ENCODE data around the gene UVRAG.
"Not testable (repeated sequence)": the region's sequence is repeated elsewhere in the genome, so short reads cannot be mapped to it uniquely, and the experiment has no call there.

UVRAG gene

DNA sequence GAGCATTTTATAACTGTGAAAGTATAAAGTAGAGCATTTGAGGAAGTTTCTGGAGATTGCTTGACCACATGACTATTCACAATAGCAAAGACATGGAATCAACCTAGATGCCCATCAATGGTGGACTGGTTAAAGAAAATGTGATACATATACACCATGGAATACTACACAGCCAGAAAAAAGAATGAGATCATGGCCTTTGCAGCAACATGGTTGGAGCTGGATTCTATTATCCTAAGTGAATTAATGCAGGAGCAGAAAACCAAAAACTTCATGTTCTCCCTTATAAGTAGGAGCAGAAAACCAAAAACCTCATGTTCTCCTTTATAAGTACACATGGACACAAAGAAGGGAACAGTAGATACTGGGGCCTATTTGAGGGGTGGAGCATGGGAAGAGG is 30.3 kb downstream of the UVRAG start:
- no peak for DNase-seq (ENCODE audit: low read depth)

DNA sequence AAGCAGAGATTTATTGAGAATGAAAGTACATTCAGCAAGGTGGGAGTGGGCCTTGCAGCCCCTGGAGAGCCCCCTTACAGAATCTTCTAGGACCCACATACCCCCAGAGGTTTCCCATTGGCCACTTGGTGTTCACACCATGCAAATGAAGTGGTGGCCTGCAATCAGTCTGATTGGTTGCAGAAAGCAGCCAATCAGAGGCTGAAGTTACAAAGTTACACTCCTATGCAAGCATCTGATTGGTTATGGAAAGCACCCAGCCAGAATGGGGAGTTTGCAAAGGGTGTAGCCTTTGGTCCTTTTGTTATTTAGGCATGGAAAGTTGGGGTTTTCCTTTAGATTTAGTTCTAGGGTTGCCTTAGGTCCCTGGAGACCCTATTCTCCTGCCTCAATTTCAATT is 34.9 kb downstream of the UVRAG start:
- DNase-seq (ENCODE audit: low read depth): no peak

DNA sequence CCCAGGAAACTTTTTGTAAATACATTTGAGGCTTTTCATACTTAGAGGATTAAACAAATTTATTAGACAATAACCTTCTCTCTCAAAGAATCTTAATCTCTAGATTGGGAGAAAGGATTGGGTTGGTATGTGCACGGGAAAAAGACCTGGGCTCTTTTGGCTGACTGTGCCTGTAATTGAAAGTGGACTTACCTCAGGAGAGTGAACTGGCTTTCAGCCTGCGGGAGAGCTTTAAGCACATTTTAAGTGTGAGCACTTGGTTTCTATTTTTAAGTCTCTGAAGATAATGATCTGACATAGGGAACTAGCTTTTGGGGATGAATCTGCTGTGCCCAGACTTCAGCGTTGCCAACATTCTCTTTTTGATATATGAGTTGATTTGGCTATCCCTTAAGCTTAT is 35.8 kb downstream of the UVRAG start:
- DNase-seq (ENCODE audit: low read depth): no peak

DNA sequence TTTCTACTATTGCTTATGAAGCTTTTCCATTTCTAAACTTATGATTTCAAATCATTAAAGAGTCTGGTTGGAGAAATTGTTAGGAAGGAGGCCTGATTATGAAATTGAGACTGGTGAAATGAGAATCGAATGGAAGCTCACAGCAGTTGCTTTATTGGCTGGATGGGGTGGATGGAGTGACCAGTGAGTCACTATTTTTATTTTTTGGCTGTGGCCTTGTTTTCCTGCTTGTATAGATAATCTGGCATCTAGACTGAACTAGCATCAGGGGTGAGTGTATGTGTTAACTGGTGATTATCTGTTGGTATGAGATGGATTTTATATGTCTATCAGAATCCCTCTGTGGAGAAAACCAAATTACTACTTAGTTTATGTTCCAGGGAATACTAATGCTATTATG is 36.2 kb downstream of the UVRAG start:
- DNase-seq (ENCODE audit: low read depth): no peak

DNA sequence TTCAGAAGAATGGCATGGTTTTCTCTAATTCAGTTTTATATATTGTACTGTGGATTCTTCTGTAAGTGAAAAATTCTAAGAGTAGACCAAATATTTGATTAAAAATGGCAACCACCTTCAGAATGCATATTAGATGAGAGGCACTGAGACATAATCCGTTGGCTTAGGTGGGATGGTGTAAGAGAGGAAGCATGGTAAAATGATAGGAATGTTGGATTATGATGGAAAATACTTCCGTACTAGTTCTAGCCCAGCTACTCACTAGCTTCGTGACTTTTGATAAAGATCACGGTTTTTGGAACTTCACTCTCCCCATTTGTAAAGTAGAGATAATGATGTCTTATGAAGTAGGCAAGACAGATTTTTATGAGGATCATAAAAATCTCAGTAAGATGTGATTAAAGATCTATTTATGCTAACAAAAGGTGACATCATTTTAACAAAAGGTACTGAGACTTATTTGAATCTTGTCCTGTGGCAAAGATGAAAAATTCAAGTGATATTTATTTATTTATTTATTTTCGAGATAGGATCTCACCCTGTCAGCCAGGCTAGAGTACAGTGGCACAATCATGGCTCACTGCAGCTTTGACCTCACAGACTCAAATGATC is 37.5 kb downstream of the UVRAG start:
- no peak for DNase-seq (ENCODE audit: low read depth)

DNA sequence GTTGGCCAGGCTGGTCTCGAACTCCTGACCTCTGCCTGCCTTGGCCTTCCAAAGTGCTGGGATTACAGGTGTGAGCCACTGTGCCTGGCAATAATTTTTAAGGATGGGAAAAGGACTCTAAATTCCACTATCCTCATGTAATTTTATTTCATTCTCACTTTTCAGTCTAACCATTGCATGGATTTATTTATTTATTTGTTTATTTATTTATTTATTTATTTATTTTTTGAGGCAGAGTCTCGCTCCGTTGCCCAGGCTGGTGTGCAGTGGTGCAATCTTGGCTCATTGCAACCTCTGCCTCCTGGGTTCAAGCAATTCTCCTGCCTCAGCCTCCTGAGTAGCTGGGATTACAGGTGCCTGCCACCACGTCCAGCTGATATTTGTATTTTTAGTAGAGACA is 38.6 kb downstream of the UVRAG start:
- DNase-seq (ENCODE audit: low read depth): not testable (repeated sequence)

DNA sequence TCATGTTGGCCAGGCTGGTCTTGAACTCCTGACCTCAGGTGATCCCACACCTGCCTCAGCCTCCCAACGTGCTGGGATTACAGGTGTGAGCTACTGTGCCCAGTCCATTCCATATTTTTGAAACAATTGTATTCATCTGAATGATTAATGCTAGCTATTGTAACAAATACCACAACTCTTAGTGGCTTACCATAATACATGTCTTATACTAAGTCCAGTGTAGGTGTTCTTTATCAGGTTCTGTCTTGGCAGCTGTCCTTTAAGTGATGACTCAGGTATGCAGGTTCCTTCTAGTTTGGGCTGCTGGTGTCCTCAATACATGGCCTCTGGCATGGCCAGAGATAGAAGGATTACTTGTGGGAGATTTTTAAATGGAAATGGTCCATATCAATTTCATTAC is 39.0 kb downstream of the UVRAG start:
- DNase-seq (ENCODE audit: low read depth): no peak

DNA sequence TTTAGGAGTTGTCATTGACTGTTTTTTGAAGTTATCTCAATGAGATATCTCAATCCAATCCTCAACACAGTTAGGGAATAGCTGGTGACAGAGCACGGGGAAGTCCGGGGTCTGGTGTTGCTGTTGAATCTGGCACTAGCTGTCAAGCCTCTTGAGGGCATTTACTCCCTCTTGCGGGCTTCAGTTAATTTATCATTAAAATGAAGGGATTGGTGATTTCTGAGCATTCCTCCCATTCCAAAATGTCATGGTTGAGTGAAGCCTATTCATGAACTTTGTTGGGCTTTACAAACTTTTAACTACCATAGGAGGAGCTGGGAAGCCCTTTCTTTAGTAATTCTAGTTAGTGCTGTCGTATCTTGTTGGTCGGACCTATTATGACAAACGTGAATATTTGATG is 40.2 kb downstream of the UVRAG start:
- no peak for DNase-seq (ENCODE audit: low read depth)

DNA sequence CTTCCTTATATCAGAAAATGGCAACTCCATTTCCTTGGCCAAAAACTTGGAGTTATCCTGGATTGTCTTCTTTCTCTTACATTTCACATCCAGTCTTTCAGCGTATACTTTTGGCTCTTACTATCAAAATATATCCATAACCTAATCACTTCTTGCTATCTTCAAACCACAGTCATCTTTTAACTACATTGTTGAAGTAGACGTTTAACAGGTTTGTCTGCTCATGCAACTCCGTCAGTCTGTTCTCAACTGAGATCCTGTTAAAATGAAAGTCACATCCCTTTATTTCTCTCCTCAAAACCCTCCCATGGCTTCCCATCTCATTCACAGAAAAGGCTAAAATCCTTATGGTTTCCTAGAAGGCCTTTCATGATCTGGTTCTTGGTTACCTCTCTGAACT is 41.9 kb downstream of the UVRAG start:
- DNase-seq (ENCODE audit: low read depth): no peak

DNA sequence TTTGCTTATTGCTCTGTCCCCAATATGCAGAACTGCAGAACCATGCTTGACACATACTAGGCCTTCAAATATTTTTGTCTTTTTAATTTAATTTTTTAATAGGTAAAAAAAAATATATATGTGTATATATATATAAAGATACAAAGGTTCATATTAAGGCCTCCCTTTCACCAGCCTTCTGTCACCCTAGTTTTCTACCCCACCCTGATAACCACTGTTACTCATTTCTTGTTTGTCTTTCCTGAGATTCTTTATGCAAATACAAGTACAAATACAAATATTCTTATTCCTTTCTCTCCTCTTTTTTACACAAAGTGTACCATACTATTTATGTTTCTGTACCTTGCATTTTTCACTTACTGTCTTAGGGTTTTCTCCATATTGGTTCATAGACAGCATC is 43.0 kb downstream of the UVRAG start:
- no peak for DNase-seq (ENCODE audit: low read depth)

DNA sequence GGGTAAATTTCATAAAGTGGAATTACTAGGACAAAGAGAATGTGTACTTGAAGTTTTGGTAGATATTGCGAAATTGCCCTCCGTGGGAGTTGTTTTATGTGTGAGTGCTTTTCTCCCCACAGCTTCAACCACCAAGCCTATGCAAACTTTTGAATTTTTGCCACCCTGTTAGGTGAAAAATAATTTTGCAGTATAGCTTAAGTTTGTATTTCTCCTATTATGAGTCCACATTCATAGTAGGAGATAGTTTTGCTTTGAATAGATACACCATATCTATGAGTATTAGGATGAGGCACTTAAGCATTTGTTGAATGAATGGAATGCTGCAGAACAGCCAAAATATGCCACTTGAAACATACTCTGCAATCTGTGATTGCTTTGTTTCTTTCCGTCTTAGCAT is 43.6 kb downstream of the UVRAG start:
- DNase-seq (ENCODE audit: low read depth): no peak

DNA sequence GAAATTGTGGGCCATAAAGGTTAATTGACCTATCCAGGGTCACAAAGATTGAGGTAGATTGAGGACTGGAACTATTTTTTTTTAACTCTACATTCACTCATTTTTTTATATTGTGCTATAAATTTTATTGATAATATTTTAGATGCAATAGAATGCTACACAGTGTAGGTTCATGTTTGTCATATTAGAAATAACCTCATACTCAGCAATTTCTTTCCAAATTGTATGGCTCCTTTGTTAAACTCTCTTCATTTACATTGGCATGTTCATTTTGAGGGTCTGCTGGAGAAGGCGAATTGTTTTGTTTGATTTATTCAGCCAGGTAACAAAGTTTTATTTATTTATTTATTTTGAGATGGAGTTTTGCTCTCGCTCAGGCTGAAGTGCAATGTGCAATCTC is 44.6 kb downstream of the UVRAG start:
- DNase-seq (ENCODE audit: low read depth): no peak

DNA sequence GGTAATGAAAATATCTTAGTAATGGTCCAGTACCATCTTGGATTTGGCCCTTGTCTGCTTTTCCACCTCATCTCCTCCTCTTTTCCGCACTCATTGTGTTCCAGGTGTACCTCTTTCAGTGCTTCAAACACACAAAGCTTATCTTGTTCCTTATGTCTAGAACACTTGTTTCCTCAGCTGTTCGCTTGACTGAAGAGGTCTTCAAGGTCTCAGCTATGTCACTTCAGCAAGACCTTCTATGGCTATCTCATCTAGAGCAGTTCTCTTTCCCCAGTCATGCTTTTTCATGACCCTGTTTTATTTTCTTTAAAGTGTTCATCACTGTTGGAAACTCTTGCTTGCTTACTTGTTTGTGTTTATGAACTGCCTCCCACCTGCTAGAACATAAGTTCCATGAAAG is 47.4 kb downstream of the UVRAG start:
- no peak for DNase-seq (ENCODE audit: low read depth)

DNA sequence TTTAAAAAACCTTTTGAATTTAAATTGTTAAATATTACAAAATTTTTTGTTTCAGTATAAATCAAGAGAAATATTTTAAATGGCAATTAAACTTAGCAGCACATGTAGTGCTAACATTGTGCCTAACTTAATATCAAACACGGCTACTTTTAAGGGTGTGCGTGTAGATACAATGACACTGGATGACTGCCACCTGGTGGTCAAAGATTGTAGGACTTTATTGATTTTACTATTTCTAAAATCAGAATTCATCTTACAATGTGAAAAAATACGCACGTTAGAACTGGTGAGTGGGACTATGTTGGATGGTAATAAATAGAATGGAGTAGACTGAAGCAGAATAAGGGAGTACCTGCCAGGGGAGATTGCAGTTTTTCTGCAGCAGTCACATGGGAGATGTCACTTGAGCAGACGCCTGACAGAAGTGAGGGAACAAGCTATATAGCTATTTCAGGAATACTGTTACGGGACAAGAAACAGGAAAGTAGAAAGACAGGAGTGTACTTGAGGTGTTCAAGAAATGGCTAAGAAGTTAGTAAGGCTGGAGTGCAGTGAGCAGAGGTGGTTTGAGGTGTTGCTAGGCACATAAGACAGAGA is 52.9 kb downstream of the UVRAG start:
- no peak for DNase-seq (ENCODE audit: low read depth)

DNA sequence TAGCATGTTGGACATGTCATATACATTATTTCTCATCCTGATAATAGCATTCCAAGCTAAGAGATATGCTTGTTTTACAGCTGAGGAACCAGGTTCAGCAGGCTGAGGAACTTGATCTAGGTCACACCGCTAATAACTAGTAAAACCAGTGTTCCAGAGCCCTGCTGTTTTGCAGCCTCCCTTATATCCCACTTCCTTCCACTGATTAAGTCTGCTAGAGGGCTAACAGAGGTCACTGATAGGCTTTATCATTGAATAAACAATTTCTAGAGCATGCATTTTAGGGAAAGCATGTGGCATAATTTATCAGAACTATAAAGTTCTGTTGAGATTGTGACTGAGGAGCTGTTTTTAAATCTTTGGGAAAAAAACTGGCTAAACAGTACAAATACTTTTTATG is 54.0 kb downstream of the UVRAG start:
- no peak for DNase-seq (ENCODE audit: low read depth)

DNA sequence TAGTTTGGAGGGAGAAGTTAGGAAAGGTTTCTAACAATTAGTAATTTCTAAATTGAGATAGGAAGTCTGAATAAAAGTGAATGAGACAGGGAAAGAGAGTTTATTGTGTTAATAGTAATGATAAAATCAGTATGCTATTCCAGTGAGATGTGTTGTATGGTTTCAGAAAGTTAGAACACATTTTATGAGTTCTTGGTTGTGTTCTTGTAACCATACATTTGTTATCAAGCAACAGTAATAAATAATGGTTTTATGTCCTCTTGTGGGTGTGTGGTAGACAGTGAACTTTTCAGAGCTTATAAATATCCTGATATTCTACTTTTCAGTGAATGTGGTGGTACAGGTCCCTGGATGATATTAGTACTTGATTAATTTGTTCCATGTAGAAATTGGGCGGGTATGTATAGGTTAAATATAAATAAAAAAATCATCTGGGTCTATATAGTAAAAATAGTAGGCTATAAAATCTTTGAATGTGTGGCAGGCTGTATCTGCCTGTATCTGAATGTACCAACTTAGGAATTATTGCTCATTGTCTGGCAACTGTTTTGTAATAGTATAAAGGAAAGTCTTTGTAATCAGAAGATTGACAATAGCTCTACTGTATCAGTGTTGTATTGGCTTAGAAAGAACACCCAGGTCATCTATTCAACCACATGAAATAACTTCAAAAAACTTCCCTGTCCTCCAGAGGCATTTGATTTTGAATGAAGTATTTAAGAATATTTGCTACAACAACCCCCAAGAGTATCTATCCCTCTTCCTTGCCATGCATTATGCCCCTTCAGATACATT is 54.8 kb downstream of the UVRAG start:
- DNase-seq (ENCODE audit: low read depth): no peak

DNA sequence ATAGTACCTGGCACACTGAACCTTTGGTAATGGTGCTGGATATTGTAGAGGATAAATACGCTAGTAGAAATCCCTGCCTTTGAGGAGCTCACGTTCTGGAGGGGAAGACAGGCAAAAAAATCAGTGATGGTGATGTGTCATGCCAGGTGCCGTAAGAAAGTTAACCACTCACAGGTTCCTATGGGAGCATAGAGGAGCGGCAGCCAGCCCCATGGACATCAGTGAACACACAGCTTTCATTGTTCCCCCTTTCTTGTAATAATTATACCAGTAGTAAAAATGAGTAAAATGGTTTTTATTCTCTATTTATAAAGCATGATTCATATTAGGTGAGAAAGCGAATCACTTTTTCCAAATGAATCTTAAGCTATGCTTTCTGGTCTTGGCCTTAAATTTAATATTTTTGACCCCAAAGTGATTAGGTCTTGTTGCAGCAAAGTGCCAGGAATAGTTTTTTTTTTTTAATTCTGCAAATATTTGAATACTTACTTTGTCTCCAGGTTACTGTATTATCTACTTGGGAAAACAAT is 57.9 kb downstream of the UVRAG start:
- no peak for DNase-seq (ENCODE audit: low read depth)

DNA sequence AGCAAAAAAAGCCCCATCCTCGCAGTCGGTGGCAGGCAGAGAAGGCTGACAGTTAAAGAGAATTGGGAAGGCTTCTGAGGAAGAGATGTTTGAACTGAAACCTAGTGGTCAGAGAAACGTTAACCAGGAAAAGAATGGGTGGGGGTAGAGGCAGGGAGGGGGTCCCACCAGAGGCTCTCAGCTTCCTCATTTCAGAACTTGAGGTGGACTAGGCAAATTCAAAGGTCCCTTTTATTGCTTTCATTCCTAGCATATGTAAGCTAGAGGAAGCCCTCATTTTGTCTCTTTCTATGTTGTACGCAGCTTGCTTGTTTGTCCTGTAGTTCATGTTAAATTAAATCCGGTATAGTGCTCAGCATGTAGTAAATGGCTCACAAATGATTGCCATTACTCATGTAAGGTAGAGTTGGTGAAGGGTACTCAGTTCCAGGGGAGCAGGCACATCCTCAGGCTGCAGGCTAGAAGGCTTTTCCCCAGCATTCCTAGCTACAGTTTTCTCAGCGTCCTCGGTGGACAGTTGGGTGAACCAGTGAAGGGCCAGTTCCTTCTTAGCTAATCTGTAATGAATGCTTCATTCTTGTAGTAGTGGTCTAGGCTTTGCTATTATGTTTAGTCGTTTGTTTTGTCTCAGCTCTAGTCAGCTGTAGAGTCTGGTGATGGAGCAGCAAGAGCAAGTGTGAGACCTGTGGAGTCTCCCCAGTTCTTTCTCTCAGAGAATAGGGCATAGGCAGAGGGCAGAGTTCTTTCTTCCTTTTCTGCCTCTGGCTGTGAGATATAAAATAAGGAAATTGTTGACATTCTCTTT is 58.6 kb downstream of the UVRAG start:
- DNase-seq (ENCODE audit: low read depth): no peak

DNA sequence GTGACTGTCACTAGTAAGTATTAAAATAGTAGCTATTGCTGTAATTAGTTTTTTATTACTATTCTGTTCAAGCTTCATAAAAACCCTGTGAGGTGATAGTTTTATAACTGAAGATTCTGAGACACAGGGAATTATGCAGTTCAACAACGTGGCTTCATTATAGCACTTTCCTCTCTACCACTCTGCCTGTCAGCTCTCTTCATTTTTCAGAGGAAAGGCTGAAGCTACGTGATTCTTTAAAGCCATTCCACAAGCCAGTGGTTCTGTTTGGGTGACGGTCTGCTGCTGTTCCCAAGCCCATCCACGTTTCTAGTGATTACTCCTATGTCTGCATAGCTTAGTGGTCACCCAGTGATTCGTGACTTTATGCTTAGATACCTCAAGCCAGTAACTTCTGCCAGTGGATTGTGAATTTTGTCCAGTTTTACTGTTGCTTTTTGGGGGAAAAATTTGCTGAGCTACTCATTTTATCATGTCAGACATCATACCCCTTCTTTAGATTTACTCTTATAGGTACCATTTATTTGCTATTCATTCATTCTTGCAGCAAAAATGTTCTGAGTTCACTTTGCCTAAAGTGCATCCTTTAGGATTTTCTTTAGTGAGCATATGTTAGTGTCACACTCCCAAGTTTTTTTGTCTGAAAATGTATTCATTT is 59.8 kb downstream of the UVRAG start:
- DNase-seq (ENCODE audit: low read depth): no peak

DNA sequence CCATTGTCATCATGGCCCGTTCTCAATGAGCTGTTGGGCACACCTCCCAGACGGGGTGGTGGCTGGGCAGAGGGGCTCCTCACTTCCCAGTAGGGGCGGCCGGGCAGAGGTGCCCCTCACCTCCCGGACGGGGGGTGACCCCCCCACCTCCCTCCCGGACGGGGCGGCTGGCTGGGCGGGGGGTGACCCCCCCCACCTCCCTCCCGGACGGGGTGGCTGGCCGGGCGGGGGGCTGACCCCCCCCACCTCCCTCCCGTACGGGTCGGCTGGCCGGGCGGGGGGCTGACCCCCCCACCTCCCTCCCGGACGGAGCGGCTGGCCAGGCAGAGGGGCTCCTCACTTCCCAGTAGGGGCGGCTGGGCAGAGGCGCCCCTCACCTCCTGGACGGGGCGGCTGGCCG is 62.3 kb downstream of the UVRAG start:
- DNase-seq (ENCODE audit: low read depth): not testable (repeated sequence)

DNA sequence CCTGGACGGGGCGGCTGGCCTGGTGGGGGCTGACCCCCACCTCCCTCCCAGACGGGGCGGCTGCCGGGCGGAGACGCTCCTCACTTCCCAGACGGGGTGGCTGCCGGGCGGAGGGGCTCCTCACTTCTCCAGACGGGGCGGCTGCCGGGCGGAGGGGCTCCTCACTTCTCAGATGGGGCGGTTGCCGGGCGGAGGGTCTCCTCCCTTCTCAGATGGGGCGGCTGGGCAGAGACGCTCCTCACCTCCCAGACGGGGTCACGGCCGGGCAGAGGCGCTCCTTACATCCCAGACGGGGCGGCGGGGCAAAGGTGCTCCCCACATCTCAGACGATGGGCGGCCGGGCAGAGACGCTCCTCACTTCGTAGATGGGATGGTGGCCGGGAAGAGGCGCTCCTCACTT is 62.9 kb downstream of the UVRAG start:
- not testable (repeated sequence) for DNase-seq (ENCODE audit: low read depth)

DNA sequence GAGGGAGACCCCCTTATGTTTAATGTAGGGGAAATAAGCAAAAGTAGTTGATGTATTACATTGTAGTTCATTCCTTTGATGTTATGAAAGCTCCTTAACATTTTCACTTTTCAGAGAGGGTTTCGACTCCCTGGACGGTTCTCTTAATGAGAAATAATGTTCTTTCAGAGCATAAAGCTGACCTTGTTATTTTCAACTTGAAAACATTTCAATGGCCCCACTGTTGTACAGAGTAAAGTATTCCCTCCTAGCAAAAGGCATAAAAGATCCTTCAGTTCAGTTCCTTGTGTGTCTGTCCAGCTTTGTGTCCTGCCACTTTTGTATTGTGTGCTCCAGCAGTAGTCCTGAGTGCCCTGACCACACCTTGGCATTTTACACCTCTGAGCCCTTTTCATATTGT is 63.9 kb downstream of the UVRAG start:
- DNase-seq (ENCODE audit: low read depth): no peak

Measured in non-pigmented ciliary epithelial cell (primary cell).